WTC11 (cell line): Measurements from ENCODE around the gene AAGAB. TPM values are rescaled to one million over a fixed set of nuclear protein-coding genes. Genes with fewer than 3 reads are reported as not detected.

ENCODE experiments used
- ATAC-seq: fragments of 200-7000 bp; cut with Tn5 transposase; 2 replicates; pipeline ENCODE4 v1.10.0; 2021; ENCODE audit warnings: mild to moderate bottlenecking, moderate library complexity
- CTCF ChIA-PET: fragments of 300-600 bp; sonication (Branson Sonifier 250); formaldehyde crosslinking; loops from one replicate; lab custom pipeline; 2021; ENCODE audit warnings: antibody characterized with exemption; lab: Charles Lee
- POLR2A ChIA-PET: fragments of 350-600 bp; sonication (Branson Sonifier 250); formaldehyde crosslinking; loops from one replicate; lab custom pipeline; 2021; ENCODE audit warnings: antibody characterized with exemption; lab: Charles Lee
- DNase-seq: peaks from one replicate; pipeline ENCODE4 v3.0.0; 2021; ENCODE audit warnings: low spot score
- H3K27ac Mint-ChIP-seq: 2 replicates; pipeline ENCODE4 v1.8.0; 2021; ENCODE audit warnings: mixed read lengths
- H3K27me3 Mint-ChIP-seq: 2 replicates; pipeline ENCODE4 v1.8.0; 2021; ENCODE audit warnings: low read depth, mild to moderate bottlenecking, moderate library complexity, mixed read lengths
- H3K36me3 Mint-ChIP-seq: 2 replicates; pipeline ENCODE4 v1.8.0; 2021; ENCODE audit warnings: mixed read lengths
- H3K4me1 Mint-ChIP-seq: 2 replicates; pipeline ENCODE4 v1.8.0; 2022; ENCODE audit warnings: mixed read lengths
- H3K4me3 Mint-ChIP-seq: 2 replicates; pipeline ENCODE4 v1.8.0; 2021; ENCODE audit warnings: mild to moderate bottlenecking, moderate library complexity, mixed read lengths
- H3K9me3 Mint-ChIP-seq: 2 replicates; pipeline ENCODE4 v1.8.0; 2021; ENCODE audit warnings: mixed read lengths
- AFF4 ChIP-seq: sonication (generic); formaldehyde crosslinking; IDR thresholded peaks from 2 replicates; pipeline ENCODE4 v1.8.1; 2023; ENCODE audit warnings: mild to moderate bottlenecking, missing genetic modification reagents, borderline replicate concordance
- CBFB ChIP-seq: sonication (generic); formaldehyde crosslinking; IDR thresholded peaks from 2 replicates; pipeline ENCODE4 v1.8.1; 2022; ENCODE audit warnings: mild to moderate bottlenecking, low read depth, missing genetic modification reagents
- CDX4 ChIP-seq: fragments of 250-450 bp; sonication (Bioruptor Pico); IDR thresholded peaks from 2 replicates; pipeline ENCODE4 v1.9.0; 2021; ENCODE audit warnings: moderate library complexity, mild to moderate bottlenecking, inconsistent platforms, borderline replicate concordance
- CREM ChIP-seq: sonication (generic); formaldehyde crosslinking; IDR thresholded peaks from 2 replicates; pipeline ENCODE4 v1.8.1; 2022; ENCODE audit warnings: mild to moderate bottlenecking, missing genetic modification reagents, moderate library complexity
- E2F1 ChIP-seq: sonication (generic); formaldehyde crosslinking; IDR thresholded peaks from 2 replicates; pipeline ENCODE4 v1.8.0; 2022; ENCODE audit warnings: mild to moderate bottlenecking, missing genetic modification reagents
- ERG ChIP-seq: fragments of 250-450 bp; sonication (Bioruptor Pico); IDR thresholded peaks from 2 replicates; pipeline ENCODE4 v1.8.0; 2021; ENCODE audit warnings: mild to moderate bottlenecking
- FOXP4 ChIP-seq: sonication (generic); formaldehyde crosslinking; IDR thresholded peaks from 2 replicates; pipeline ENCODE4 v1.8.0; 2022; ENCODE audit warnings: mild to moderate bottlenecking, missing genetic modification reagents
- HMGXB4 ChIP-seq: sonication (generic); formaldehyde crosslinking; IDR thresholded peaks from 2 replicates; pipeline ENCODE4 v1.8.1; 2023; ENCODE audit warnings: mild to moderate bottlenecking, moderate library complexity, missing genetic modification reagents
- KAT7 ChIP-seq: sonication (generic); formaldehyde crosslinking; IDR thresholded peaks from 2 replicates; pipeline ENCODE4 v1.8.1; 2023; ENCODE audit warnings: missing genetic modification reagents, mild to moderate bottlenecking, borderline replicate concordance
- MAX ChIP-seq: sonication (generic); formaldehyde crosslinking; IDR thresholded peaks from 2 replicates; pipeline ENCODE4 v1.8.0; 2022; ENCODE audit warnings: mild to moderate bottlenecking, missing genetic modification reagents
- NFYB ChIP-seq: sonication (generic); formaldehyde crosslinking; conservative IDR thresholded peaks from 2 replicates; pipeline ENCODE4 v1.8.0; 2022; ENCODE audit warnings: low read depth, missing genetic modification reagents
- NR2C2 ChIP-seq: sonication (generic); formaldehyde crosslinking; IDR thresholded peaks from 2 replicates; pipeline ENCODE4 v1.8.0; 2022; ENCODE audit warnings: mild to moderate bottlenecking, missing genetic modification reagents
- RELA ChIP-seq: sonication (generic); formaldehyde crosslinking; IDR thresholded peaks from 2 replicates; pipeline ENCODE4 v1.8.1; 2022; ENCODE audit warnings: missing genetic modification reagents, mild to moderate bottlenecking, borderline replicate concordance
- SMAD3 ChIP-seq: sonication (generic); formaldehyde crosslinking; IDR thresholded peaks from 2 replicates; pipeline ENCODE4 v1.8.0; 2022; ENCODE audit warnings: missing genetic modification reagents, mild to moderate bottlenecking, borderline replicate concordance
- STAT6 ChIP-seq: sonication (generic); formaldehyde crosslinking; conservative IDR thresholded peaks from 2 replicates; pipeline ENCODE4 v1.8.1; 2023; ENCODE audit warnings: mild to moderate bottlenecking, low read depth, missing genetic modification reagents, moderate library complexity
- TEAD4 ChIP-seq: sonication (generic); formaldehyde crosslinking; IDR thresholded peaks from 2 replicates; pipeline ENCODE4 v1.8.0; 2022; ENCODE audit warnings: mild to moderate bottlenecking, missing genetic modification reagents
- ZBTB21 ChIP-seq: sonication (generic); formaldehyde crosslinking; IDR thresholded peaks from 2 replicates; pipeline ENCODE4 v1.8.1; 2023; ENCODE audit warnings: mild to moderate bottlenecking, missing genetic modification reagents, borderline replicate concordance
- ZNF121 ChIP-seq: sonication (generic); formaldehyde crosslinking; IDR thresholded peaks from 2 replicates; pipeline ENCODE4 v1.8.0; 2023; ENCODE audit warnings: missing genetic modification reagents
- ZSCAN18 ChIP-seq: fragments of 250-450 bp; sonication (Bioruptor Pico); IDR thresholded peaks from 2 replicates; pipeline ENCODE4 v2.1.2; 2022; ENCODE audit warnings: mild to moderate bottlenecking, moderate library complexity
- total RNA-seq: library from RNA; stranded (reverse); gene quantifications from 3 replicates; pipeline ENCODE4 v1.2.3, GENCODE V29; 2021

The AAGAB gene
- total RNA-seq, 1 experiment from 2014 or later: 41.7 TPM

- TF ChIP-seq STAT6 (CRISPR knock-in tag) (no peak), NFYB (CRISPR knock-in tag) (no peak), NR2C2 (no peak), SMAD3 (CRISPR knock-in tag) (no peak), KAT7 (no peak)
These were observed 78.1 kb downstream of the AAGAB start (continued) for GRCh38 chr15:67176195-67176971.

- ChIA-PET CTCF (interaction anchor here (1.3 to 2.1 kb wide), 2 partner anchors 10 to 270 kb away, joined by 3 to 11 read pairs; no protein-coding TSS in a partner anchor), POLR2A (no interaction called here)
- TF ChIP-seq CREM (no peak), RELA (CRISPR knock-in tag) (no peak), TEAD4 (CRISPR knock-in tag) (no peak), CBFB (CRISPR knock-in tag) (no peak), SMAD3 (CRISPR knock-in tag) (no peak), ZNF121 (no peak), ZSCAN18 (CRISPR knock-in tag) (no peak), FOXP4 (CRISPR knock-in tag) (no peak), E2F1 (CRISPR knock-in tag) (no peak), MAX (CRISPR knock-in tag) (no peak), AFF4 (no peak), ZBTB21 (no peak), HMGXB4 (CRISPR knock-in tag) (no peak), ERG (CRISPR knock-in tag) (no peak), CDX4 (no peak)
- no peak for ATAC-seq
- no peak for DNase-seq
- Mint-ChIP-seq H3K9me3 (no peaks in the 10 kb centered on the region), H3K27me3 (no peaks in the 10 kb centered on the region), H3K36me3 (peaks cover 7% of the 10 kb centered on the region; the same call in 1 of the 2 replicates), H3K4me3 (no peak overlapping the region), H3K4me1 (peaks cover 34% of the 10 kb centered on the region), H3K27ac (no peak overlapping the region)
These were observed 78.8 kb downstream of the AAGAB start for GRCh38 chr15:67175643-67176071.
